Amniotic stem cell (primary cell): ENCODE measurements around the gene ZNF791.
A peak's percentile ranks its signal among the peaks of the same experiment; 100 is the strongest.
"Not testable (repeated sequence)": the region's sequence is repeated elsewhere in the genome, so short reads cannot be mapped to it uniquely, and the experiment has no call there.

Source experiments
- DNase-seq: peaks from one replicate; lab custom pipeline; 2025; lab: John Stamatoyannopoulos, UW

ZNF791 gene

DNA sequence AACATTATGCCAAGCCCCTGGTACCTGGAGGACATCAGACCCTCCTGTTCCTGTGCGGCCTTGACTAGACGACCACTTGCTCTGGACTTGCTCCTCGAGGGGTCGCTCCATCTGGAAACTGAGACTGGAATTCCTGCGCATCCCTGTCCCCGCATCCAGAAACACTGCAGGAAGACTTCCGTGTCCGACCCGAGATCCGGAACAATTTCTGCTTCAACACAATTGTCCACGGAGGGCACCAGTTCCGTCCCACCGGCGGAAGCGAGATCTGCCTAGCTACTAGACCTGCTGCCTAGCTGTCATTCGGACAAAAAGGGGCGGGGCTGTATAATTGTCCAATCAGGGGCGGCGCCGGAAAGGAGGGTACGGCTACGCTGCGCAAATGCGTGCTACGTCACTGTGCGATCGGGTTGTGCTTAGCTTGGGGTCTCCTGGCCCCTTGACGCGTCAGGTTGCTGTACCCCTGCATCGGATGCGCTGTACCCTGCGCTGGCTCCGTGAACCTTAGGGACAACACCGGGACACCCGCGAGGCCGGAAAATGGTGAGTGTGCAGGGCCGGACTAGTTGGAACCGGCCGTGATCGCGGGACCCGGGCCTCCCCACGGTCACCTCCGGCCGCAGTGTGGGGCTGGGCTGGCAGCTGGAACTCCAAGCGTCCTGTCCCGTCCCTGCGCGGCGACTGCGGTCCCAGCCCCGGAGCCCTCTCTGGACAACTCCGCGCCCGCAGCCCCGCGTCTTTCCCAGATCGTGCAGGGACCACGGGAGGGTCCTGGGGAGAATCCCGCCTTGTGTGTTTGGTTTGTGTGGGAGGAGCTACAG, at the start of gene ZNF791, which contains the start of gene ZNF490:
ZNF791 (plus strand) TSS at position 381 of the 821 bp plus-strand sequence; CDS start at position 541, 160 bp downstream.
ZNF490 (minus strand) TSS at position 274 of the 821 bp plus-strand sequence; CDS start at position 141, 133 bp downstream.
- peak; percentile 98 for DNase-seq

DNA sequence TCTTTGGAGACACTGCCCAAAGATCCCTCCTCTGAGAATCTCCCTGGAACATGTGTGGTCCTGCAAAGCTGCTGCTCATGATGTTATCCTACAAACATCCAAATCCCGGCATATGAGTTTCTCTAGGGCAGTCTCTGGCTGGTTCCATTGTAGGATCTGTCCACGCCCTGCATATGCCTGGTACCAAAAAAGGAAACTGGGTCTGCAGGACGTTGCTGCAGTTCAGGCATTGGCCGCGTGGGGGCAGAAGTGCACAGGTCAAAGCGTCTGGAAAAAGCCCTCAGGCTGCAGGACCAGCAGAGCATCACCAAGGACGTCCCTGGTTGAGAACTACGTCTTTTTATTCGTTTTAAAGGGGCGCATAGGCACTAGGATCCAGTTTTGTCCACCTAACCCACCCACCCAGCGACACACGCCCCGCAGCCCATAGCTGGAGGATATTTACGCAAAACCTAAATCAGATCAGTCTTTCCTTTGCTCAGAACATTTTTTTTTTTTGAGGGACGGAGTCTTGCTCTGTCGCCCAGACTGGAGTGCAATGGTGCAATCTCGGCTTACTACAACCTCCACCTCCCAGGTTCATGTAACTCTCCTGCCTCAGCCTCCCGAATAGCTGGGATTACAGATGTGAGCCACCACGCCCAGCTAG, 46.6 kb upstream of the ZNF791 start:
- DNase-seq = peak; percentile 79

DNA sequence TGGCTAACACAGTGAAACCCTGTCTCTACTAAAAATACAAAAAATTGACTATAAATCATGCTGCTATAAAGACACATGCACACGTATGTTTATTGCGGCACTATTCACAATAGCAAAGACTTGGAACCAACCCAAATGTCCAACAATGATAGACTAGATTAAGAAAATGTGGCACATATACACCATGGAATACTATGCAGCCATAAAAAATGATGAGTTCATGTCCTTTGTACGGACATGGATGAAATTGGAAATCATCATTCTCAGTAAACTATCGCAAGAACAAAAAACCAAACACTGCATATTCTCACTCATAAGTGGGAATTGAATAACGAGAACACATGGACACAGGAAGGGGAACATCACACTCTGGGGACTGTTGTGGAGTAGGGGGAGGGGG, 44.3 kb upstream of the ZNF791 start:
- DNase-seq = not testable (repeated sequence)

DNA sequence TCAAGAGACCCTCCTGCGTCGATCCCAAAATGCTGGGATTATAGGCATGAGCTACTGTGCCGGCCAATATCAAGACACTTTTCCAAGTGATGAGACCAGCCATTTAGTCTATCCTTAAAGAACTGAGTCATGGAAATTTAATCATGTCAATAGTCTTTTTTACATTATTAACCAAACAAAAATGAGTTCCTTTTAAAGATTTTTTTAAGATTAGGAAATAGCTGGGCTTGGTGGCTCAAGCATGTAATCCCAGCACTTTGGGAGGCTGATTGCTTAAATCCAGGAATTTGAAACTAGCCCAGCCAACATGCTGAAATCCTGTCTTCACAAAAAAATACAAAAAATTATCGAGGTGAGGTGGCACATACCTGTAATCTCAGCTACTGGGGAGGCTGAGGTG, 42.8 kb upstream of the ZNF791 start:
- DNase-seq = no peak

DNA sequence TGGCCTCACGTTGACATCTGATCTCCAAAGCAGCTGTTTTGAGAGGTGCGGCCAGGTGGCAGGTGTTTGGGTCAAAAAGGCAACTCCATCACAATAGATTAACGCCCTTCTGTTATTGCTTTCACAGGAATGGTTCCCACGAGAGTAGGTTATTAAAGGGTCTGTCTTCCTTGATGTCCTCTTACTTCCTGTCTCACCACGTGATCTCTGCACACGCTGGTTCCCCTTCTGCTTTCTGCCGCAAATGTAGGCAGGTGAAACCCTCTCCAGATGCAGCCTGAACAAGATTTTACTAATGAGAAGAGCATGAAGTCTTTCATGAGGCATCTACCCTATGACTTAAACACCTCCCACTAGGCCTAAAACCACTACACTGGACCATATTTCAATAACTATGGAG, 36.7 kb upstream of the ZNF791 start:
- no peak for DNase-seq

DNA sequence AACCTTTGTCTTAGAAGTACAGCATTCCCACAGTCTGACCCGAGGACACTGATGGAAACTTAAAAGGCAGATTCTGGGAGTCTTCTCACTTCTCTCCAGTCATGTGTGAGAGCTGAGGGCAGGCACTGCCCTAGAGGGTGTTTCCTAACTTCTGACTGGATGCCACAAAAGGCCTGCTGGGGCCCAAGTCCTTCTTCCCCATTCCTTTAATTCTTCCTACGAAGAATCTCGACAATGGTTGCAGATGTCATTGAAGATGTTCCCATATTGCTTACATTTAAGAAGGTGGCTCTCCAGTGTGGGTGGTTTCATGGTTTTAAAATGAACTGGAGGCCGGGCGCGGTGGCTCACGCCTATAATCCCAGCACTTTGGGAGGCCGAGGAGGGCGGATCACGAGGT, 32.1 kb upstream of the ZNF791 start:
- DNase-seq = no peak

DNA sequence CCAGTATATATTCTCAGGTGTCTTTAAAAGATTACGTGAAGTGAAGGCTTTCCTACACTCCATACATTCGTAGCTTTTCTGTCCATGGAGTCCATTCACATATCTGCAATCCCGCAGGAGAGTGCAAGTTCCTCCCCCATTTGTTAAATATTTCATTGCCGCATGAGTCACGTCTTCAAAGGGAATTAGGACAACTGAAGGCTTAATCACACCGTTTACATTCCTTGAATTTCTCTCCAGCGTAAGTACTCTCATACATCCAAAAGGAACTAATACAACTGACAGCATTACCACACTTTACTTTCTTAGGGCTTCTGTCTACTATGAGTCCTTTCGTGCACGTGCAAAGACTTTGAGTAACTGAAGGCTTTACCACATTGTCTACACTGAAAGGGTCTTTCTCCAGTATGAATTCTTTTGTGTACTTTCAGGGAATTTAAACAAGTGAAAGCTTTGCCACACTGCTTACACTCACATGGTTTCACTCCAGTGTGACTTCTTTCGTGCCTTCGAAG, 30.5 kb upstream of the ZNF791 start:
- no peak for DNase-seq

DNA sequence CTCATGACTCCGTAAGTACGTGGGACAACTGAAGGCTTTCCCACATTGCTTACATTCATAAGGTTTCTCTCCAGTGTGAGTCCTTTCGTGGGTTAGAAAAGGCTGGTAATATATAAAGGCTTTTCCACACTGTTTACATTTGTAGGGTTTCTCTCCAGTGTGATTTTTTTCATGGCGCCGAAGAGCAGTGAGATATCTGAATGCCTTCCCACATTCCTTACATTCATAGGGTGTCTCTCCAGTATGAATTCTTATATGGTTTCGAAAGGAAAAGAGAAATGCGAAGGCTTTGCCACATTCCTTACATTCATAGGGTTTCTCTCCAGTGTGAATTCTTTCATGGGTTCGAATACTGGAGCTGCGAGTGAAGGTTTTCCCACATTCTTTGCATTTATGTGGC, 29.6 kb upstream of the ZNF791 start:
- DNase-seq = no peak

DNA sequence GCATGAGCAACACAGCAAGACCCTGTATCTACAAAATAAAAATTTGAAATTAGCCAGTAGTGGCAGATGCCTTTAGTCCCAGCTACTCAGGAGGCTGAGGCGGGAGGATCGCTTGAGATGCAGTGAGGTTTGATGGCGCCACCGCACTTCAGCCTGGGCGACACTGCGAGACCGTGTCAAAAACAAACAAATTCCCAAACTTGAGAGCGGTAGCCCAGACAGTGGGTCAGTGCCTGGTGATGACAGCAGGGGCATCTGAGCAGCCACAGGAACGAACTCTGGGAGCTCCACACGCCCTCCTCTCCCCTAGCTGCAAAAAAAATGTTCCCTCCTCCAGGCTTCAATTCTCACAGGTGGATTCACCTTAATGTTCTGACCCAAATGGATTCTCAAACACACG, 14.2 kb upstream of the ZNF791 start:
- no peak for DNase-seq

DNA sequence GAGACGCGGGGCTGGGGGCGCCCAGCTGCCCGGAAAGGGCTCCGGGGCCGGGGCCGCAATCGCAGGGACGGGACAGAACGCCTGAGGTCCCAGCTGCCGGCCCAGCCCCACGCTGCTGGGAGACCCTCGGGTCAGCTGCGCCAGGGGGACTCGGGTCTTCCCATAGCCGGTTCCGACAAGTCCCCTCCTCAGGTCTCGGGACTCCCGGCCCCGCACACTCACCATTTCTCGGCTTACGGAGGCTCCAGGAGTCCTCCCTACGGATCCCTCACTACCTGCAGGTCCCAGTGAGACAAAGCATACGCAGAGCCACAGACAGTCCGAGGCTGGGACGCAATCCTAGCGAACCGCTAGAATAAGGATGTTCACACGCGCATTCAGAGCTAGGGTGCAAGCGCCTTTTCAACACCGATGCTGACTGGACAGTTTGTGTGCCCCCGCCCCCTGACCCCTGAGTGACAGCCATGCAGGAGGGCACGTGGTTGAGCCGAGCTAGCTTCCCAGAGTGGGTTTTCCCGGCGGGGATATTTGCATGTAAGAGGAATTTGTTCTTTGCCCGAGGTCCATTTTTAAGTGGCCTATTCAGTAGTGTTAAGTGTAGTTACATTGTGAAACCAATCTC, 13.7 kb upstream of the ZNF791 start:
- no peak for DNase-seq

DNA sequence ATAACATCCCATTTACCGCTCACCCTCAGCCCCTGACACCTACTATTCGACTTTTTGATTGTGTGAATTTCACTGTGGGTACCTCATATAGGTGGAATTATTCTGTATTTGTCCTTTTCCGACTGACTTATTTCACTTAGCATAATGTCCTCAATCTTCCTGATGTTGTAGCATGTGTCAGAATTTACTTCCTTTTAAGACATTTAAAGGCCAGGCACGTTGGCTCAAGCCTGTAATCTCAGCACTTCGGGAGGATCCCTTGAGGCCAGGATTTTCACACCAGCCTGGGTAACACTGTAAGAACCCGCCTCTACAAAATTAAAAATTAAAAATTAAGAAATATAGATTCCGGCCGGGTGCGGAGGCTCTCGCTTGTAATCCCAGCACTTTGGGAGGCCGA, 13.1 kb upstream of the ZNF791 start:
- no peak for DNase-seq

DNA sequence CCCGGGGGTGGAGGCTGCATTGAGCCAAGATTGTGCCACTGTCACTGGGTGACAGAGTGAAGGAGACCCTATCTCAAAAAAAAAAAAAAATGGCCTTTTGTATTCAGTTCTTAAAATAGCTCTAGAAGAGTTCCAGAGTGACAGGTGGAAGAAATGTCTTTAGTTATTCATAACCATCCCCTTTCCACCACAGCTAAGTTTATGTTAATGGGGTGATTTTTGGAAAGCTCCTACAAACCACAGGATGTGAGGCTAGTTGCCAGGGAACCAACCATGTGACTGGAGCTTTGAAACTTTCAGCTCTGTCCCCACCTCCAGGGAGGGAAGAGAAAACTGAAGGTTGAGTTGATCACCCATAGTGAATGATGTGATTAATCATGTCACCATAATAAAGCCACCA, 7.0 kb upstream of the ZNF791 start:
- DNase-seq = no peak

DNA sequence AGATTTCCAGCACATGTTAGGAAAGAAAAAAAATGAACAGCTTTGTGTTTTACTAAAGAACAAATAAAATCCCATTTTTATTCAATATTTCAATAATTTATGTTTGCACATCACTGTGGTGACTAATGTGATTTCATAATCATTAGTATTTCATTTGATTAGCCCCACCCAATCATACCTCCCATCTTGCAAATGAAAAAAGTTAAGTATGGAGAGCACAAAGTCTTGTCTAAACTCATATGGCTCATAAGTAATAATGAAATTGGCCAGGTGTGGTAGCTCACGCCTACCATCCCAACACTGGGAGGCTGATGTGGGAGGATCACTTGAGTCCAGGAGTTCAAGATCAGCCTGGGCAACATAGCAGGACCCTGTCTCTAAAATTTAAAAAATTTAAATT, 3.9 kb upstream of the ZNF791 start:
- no peak for DNase-seq

DNA sequence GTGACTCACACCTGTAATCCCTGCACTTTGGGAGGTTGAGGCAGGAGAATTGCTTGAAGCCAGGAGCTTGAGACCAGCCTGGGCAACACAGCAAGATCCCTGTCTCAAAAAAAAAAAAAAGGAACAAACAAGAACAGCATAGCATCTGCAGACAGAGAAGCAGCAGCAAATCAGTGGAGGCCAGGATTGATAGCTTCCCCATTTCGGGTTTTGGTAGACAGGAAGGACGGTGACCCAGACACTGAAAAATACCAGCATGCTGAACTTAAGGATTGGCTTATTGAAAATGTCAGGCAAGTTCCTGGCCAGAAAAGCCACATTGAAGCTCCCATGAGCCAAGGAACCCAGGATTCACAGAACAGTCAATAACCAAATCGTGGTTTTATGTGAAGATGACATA, 3.1 kb upstream of the ZNF791 start:
- no peak for DNase-seq

DNA sequence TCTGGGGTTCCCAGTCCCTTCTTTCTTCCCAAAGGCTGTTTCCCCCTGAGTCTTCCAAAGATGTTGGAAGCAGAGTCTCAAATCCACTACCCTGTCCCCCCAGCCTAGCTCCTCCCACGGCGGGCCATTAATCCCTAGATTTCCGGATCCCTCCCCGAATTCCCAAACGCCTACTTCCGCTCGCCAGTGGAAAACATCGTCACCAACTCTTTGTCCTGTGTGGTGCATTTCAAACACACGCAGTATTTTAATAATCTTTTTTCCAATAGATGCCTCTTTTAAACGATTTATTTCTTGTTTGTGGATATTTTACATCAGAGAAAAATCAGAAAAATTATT, 610 bp downstream of the ZNF791 start:
- peak; percentile 75 for DNase-seq

DNA sequence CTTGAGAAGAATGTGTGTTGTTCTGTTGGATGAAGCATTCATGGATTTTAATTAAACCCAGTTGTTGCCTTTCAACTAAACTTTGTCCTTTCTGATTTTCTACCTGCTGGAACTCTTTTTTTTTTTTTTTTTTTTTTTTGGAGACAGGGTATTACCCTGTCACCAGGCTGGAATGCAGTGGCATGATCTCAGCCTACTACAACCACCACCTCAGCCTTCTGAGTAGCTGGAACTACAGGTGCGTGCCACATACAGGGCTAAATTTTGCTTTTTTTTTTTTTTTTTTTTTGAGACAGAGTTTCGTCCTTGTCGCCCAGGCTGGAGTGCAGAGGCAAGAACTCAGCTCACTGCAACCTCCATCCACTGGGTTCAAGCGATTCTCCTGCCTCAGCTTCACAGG, 6.9 kb downstream of the ZNF791 start:
- no peak for DNase-seq

DNA sequence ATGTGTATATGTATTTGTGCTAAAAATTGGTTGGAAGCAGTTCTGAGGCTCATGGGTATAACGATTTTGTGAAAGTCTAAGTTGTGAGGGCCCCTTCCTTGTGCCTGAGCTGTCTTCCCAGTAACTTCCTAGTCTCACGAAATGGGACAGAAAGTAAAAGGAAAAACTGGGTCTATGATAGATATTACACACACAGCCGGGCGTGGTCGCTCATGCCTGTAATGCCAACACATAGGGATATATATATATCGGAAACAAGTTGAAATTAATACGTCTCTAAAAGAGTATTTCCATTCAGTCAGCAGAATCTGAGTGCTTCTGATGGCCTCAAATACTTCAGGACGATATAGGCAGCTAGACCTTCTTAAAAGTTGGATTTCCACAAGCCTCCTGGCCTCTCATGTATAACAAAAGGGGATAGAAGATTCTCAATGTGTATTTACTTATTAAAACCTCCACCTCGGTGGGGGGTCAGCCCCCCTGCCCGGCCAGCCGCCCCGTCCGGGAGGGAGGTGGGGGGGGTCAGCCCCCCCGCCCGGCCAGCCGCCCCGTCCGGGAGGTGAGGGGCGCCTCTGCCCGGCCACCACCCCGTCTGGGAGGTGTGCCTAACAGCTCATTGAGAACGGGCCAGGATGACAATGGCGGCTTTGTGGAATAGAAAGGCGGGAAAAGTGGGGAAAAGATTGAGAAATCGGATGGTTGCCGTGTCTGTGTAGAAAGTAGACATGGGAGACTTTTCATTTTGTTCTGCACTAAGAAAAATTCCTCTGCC, 10.7 kb downstream of the ZNF791 start:
- not testable (repeated sequence) for DNase-seq

DNA sequence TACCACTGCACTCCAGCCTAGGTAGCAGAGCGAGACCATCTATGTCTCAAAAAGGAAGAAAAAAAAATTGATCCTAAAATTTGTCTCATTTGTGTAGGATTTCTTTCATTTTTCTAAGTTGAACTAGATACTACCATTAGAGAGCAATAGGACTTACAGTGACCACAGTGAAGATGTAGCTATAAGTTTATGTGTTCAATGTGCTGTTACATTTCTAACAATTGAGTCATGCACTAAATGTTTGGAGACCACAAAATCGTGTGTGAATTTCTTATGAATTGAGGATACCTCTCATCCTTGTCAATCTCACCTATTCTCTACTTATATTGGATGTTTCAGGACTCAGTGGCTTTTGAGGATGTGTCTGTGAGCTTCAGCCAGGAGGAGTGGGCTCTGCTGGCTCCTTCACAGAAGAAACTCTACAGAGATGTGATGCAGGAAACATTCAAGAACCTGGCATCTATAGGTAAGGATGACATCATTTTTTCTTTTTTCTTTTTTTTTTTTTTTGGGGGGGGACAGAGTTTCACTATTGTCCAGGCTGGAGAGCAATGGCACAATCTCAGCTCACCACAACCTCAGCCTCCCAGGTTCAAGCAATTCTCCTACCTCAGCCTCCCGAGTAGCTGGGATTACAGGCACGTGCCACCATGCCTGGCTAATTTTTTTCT, 12.8 kb downstream of the ZNF791 start:
- no peak for DNase-seq

DNA sequence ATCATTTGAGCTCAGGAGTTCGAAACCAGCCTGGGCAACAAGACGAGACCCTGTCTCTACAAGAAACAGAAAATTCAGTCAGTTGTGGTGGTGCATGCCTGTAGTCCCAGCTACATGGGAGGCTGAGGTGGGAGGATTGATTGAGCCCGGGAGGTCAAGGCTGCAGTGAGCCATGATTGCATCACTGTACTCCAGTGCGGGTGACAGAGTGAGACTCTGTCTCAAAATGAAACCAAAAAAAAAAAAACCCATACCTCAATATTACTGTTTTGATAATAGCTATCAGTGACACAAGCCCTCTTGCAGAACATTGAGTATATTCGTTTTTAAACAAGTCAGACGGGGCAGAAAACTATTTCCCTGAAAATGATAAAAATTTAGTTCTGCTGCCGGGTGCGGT, 16.2 kb downstream of the ZNF791 start:
- no peak for DNase-seq

DNA sequence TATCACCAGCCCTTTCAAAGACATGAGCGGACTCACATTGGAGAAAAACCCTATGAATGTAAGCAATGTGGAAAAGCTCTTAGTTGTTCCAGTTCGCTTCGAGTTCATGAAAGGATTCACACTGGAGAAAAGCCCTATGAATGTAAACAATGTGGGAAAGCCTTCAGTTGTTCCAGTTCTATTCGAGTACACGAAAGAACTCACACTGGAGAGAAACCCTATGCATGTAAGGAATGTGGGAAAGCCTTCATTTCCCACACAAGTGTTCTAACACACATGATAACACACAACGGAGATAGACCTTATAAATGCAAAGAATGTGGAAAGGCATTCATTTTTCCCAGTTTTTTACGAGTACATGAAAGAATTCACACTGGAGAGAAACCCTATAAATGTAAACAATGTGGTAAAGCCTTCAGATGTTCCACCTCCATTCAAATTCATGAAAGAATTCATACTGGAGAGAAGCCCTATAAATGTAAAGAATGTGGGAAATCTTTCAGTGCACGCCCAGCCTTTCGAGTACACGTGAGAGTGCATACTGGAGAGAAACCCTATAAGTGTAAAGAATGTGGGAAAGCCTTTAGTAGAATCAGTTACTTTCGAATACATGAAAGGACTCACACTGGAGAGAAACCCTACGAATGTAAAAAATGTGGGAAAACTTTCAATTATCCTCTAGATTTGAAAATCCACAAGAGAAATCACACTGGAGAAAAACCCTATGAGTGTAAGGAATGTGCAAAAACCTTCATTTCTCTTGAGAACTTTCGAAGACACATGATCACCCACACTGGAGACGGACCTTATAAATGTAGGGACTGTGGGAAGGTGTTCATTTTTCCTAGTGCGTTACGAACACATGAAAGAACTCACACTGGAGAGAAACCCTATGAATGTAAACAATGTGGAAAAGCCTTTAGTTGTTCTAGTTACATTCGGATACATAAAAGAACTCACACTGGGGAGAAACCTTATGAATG, 17.6 kb downstream of the ZNF791 start:
- no peak for DNase-seq
